GM18519 (cell line): ENCODE data around the gene GDPD2.

ENCODE experiments used
- ATAC-seq: cut with Tn5 transposase; IDR thresholded peaks from one replicate; pipeline ENCODE4 v1.9.1; 2021; ENCODE audit warnings: mild to moderate bottlenecking, moderate library complexity; ENCODE audit not compliant: unreplicated experiment, low FRiP score

GDPD2 gene

GRCh38 chrX:70470850-70471289, 47.8 kb downstream of the GDPD2 start:
- ATAC-seq: no peak

- ATAC-seq: no peak
Measured at GRCh38 chrX:70476166-70476933, 53.2 kb downstream of the GDPD2 start.

- ATAC-seq: no peak
Measured at GRCh38 chrX:70476934-70477733, 54.0 kb downstream of the GDPD2 start.

GRCh38 chrX:70477734-70478075, 54.6 kb downstream of the GDPD2 start:
- ATAC-seq: no peak

- no peak for ATAC-seq
Measured at GRCh38 chrX:70478526-70479245, 55.6 kb downstream of the GDPD2 start.

- no peak for ATAC-seq
Measured at GRCh38 chrX:70479247-70479921, 56.3 kb downstream of the GDPD2 start.

- no peak for ATAC-seq
Measured at GRCh38 chrX:70479922-70480659, 57.0 kb downstream of the GDPD2 start.

GRCh38 chrX:70480660-70481018, 57.5 kb downstream of the GDPD2 start:
- no peak for ATAC-seq

GRCh38 chrX:70481471-70482270, 58.6 kb downstream of the GDPD2 start:
- no peak for ATAC-seq

GRCh38 chrX:70482300-70482699, 59.2 kb downstream of the GDPD2 start:
- no peak for ATAC-seq
